Urothelium cell line (cell line): Measurements from ENCODE around the gene LRSAM1.

Source experiments
- DNase-seq: peaks from one replicate; pipeline ENCODE4 v3.0.0; 2011; ENCODE audit warnings: low spot score, mixed read lengths
- FAIRE-seq: peaks from 2 replicates; lab custom pipeline; 2011; peaks lifted over from hg19 to GRCh38; lab: Jason Lieb, UNC

LRSAM1 gene

GRCh38 chr9:127450830-127451607 lies at the start of gene LRSAM1, which contains the start of gene RPL12:
TSS of gene LRSAM1 (plus strand) at chr9:127451510. CDS start at chr9:127454528, 3,018 bp downstream.
TSS of gene RPL12 (minus strand) at chr9:127451406. CDS start at chr9:127451317, 89 bp downstream.
- FAIRE-seq = no peak

GRCh38 chr9:127402401-127403090 lies 48.8 kb upstream of the LRSAM1 start:
- FAIRE-seq (no peak), DNase-seq (no peak)

More at GRCh38 chr9:127450830-127451607, at the start of gene LRSAM1, which contains the start of gene RPL12:
- peak; percentile 94 for DNase-seq

DNA sequence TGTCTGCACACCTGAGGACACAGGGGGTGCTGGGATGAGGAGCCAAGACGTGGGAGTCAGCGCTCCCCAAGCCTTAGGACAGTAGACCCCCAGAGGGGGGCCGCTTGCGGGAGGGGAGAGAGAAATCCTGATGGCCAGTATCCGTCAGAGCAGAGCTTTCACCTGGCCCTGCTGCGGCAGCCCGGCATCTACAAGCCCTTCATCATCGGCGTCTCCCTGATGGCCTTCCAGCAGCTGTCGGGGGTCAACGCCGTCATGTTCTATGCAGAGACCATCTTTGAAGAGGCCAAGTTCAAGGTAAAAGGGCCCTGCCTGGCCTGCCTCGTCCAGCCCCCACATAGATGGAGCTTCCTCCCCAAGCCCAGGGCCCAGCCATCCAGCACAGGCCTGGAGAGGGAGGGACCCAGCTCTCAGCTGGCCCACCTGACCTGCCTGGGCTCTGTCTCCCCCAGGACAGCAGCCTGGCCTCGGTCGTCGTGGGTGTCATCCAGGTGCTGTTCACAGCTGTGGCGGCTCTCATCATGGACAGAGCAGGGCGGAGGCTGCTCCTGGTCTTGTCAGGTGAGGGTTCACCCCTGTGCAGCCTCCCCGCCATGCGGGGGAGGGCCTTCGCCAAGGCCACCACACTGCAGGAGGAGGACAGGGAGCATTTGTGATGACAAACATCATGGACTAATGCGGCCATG lies 47.7 kb upstream of the LRSAM1 start:
- FAIRE-seq = no peak
- DNase-seq = no peak

- no peak for FAIRE-seq
- DNase-seq = no peak
Measured at GRCh38 chr9:127404631-127405030, 46.7 kb upstream of the LRSAM1 start.

GRCh38 chr9:127405344-127406125 lies 45.8 kb upstream of the LRSAM1 start:
- FAIRE-seq (no peak), DNase-seq (no peak)

DNA sequence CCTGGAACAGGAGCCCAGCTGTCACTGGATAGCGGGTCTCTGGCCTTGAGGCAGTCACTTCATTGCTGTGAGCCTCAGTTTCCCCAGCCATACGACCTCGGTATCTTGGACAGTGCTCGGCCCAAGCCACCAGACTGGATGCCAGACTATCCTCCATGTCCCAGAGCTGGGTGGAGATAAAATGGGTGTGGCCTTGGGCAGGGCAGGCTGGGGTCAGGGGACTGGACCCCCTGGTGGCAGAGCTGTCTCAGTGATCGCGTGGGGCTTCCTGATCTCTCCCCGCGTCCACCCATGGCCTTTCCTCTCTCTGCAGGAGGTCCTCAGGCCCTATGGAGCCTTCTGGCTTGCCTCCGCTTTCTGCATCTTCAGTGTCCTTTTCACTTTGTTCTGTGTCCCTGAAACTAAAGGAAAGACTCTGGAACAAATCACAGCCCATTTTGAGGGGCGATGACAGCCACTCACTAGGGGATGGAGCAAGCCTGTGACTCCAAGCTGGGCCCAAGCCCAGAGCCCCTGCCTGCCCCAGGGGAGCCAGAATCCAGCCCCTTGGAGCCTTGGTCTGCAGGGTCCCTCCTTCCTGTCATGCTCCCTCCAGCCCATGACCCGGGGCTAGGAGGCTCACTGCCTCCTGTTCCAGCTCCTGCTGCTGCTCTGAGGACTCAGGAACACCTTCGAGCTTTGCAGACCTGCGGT lies 44.4 kb upstream of the LRSAM1 start:
- no peak for DNase-seq
- FAIRE-seq = no peak

DNA sequence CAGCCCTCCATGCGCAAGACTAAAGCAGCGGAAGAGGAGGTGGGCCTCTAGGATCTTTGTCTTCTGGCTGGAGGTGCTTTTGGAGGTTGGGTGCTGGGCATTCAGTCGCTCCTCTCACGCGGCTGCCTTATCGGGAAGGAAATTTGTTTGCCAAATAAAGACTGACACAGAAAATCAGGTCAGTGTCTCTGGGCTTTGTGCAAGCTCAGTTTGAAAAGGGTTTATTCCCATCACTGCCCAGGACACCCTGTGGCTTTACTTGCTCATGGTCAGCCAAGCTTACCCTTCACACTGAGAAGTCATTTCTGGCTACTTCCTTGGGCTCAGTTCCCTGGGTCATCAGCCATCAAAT lies 43.8 kb upstream of the LRSAM1 start:
- FAIRE-seq (no peak), DNase-seq (no peak)

GRCh38 chr9:127411122-127411521 lies 40.2 kb upstream of the LRSAM1 start:
- DNase-seq (no peak), FAIRE-seq (no peak)

DNA sequence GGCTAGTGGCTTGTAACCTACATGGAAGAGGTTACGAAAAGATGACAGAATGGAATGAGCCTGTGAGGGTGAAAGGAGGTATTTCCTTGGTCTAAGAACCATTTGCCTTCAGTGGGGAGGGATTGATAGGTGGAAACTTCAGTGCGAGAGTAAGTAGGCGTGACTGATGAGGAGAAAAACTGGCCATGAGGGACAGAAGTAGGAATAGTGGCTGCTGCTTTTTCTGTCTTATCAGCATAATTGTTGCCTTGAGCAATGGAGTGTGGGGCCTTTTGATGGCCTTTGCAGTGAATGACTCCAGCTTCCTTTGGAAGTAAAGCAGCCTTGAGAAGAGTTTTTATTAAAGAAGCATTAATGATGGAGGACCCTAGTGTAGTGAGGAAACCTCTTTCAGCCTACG lies 36.2 kb upstream of the LRSAM1 start:
- DNase-seq (no peak), FAIRE-seq (no peak)

GRCh38 chr9:127415657-127416056 lies 35.7 kb upstream of the LRSAM1 start:
- FAIRE-seq = no peak

GRCh38 chr9:127417131-127418036 lies 33.9 kb upstream of the LRSAM1 start:
- FAIRE-seq (no peak), DNase-seq (peak; percentile 35)

More at GRCh38 chr9:127415657-127416056, 35.7 kb upstream of the LRSAM1 start:
- no peak for DNase-seq

DNA sequence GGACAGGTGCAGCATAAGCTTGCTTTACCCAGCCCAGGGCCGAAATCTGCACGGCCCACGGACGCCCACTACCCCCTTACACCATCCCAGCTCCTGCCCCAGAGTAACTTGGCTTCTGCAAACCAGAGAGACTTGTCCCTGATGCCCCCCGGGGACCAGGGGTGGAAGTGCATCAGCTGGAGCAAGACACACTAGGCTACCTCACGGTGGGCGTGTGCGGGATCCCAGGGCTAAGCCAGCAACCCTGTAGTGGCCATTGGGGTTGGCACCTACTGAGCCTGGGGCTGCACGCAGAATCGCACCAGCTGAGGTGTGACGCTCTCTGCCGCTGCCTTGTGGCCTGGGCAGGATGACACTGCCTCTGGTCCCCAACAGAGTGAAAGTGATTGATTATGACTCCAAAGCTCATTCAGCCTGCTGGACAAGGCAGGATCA lies 33.3 kb upstream of the LRSAM1 start:
- DNase-seq (peak; percentile 31), FAIRE-seq (no peak)

GRCh38 chr9:127419348-127419747 lies 32.0 kb upstream of the LRSAM1 start:
- DNase-seq (no peak), FAIRE-seq (no peak)

- DNase-seq = no peak
- no peak for FAIRE-seq
Measured at GRCh38 chr9:127421057-127421456, 30.3 kb upstream of the LRSAM1 start.

- FAIRE-seq (no peak), DNase-seq (no peak)
Measured at GRCh38 chr9:127422133-127422782, 29.1 kb upstream of the LRSAM1 start.

DNA sequence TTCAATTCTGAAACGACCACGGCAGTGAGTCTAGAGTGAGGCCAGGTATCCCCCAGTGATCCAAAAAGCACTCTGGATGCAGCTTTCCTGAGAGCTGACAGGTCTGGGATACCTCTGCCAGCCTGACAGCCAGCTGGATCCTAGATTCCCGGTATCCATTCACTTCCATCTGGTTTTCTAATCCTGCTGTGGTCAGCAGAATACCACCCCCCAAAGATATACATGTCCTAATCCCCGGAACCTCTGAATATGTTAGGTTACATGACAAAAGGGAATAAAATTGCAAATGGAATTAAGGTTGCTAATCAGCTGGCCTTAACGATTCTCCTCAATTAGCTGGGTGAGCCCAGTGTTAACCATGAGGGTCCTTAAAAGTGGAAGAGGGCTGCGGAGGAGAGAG lies 28.5 kb upstream of the LRSAM1 start:
- no peak for DNase-seq
- FAIRE-seq = no peak

- no peak for FAIRE-seq
Measured at GRCh38 chr9:127423476-127423933, 27.8 kb upstream of the LRSAM1 start.

GRCh38 chr9:127423934-127424675 lies 27.2 kb upstream of the LRSAM1 start, which contains the start of gene ZNF79:
TSS of gene ZNF79 (plus strand) at chr9:127424382. CDS start at chr9:127424788, 406 bp downstream.
- peak; percentile 96 for DNase-seq
- no peak for FAIRE-seq

More at GRCh38 chr9:127423476-127423933, 27.8 kb upstream of the LRSAM1 start:
- DNase-seq = no peak
